NCI-H748 treated with DMSO at 0.1 percent for 48 hours (cell line): ENCODE measurements around the gene RAB3A.

Source experiments
- DNase-seq: peaks from one replicate; lab custom pipeline; 2025; lab: John Stamatoyannopoulos, UW

The RAB3A gene

GRCh38 chr19:18197306-18197705 lies 6.5 kb downstream of the RAB3A start:
- DNase-seq: no peak

GRCh38 chr19:18196511-18196845 lies 7.4 kb downstream of the RAB3A start:
- DNase-seq: no peak

GRCh38 chr19:18194554-18195238 lies 9.1 kb downstream of the RAB3A start:
- no peak for DNase-seq

GRCh38 chr19:18194181-18194530 lies 9.7 kb downstream of the RAB3A start:
- no peak for DNase-seq

- DNase-seq: no peak
These were observed 10.3 kb downstream of the RAB3A start for GRCh38 chr19:18193388-18194180.

- peak; percentile 94 for DNase-seq
These were observed 11.0 kb downstream of the RAB3A start, which contains the start of gene MPV17L2 for GRCh38 chr19:18192673-18193387. Gene MPV17L2, plus strand, starts transcription at chr19:18193218. Its CDS starts 64 bp downstream, at chr19:18193282.

DNA sequence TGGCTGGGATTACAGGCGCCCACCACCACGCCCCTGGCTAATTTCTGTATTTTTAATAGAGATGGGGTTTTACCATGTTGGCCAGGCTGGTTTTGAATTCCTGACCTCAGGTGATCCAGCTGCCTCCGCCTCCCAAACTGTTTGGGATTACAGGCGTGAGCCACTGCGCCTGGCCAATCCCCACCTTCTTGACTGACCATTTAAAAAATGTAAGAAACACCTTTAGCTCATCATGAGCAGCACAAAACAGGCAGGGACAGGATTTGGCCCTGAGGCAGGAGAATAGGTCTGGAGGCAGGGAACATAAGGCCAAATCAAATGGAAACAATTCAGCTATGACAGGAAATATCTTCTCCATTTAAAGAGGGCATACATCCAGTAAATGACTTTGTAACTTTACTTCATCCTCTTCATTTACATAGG lies 12.2 kb downstream of the RAB3A start:
- no peak for DNase-seq

GRCh38 chr19:18190278-18190677 lies 13.6 kb downstream of the RAB3A start:
- DNase-seq: no peak

- DNase-seq: no peak
These were observed 18.3 kb downstream of the RAB3A start for GRCh38 chr19:18185538-18185937.

DNA sequence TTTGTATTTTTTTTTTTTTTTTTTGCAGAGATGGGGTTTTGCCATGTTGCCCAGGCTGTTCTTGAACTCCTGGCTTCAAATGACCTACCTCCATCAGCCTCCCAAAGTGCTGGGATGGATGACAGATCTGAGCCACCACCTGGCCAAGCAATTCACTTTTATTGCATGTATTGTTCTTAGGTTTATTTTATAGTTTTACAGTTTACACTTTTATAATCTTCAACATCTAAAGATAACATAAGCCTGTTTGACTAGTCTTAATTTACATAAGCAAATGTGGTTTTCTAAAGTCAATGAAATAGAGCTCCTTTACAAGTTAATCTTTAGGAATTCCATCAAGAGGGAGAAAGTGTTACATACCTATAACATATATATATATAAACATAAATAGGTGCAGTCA lies 20.3 kb downstream of the RAB3A start:
- DNase-seq: no peak

GRCh38 chr19:18179957-18180356 lies 23.9 kb downstream of the RAB3A start:
- no peak for DNase-seq

- no peak for DNase-seq
These were observed 27.2 kb downstream of the RAB3A start for GRCh38 chr19:18176367-18177310.

DNA sequence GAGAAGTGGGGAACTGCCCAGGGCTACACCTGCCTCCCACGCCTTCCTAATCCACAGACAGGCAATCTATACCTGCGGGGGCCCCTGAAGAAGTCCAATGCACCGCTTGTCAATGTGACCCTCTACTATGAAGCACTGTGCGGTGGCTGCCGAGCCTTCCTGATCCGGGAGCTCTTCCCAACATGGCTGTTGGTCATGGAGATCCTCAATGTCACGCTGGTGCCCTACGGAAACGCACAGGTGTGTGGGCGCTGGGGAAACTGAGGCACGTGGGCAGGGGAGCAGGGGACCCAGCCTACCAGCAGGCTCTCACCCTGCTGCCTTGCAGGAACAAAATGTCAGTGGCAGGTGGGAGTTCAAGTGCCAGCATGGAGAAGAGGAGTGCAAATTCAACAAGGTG lies 28.9 kb downstream of the RAB3A start:
- DNase-seq: no peak

- DNase-seq: no peak
These were observed 30.1 kb downstream of the RAB3A start, which contains the start of gene IFI30 for GRCh38 chr19:18173572-18174288. Gene IFI30, plus strand, starts transcription at chr19:18173813. Its CDS starts 29 bp downstream, at chr19:18173842.

DNA sequence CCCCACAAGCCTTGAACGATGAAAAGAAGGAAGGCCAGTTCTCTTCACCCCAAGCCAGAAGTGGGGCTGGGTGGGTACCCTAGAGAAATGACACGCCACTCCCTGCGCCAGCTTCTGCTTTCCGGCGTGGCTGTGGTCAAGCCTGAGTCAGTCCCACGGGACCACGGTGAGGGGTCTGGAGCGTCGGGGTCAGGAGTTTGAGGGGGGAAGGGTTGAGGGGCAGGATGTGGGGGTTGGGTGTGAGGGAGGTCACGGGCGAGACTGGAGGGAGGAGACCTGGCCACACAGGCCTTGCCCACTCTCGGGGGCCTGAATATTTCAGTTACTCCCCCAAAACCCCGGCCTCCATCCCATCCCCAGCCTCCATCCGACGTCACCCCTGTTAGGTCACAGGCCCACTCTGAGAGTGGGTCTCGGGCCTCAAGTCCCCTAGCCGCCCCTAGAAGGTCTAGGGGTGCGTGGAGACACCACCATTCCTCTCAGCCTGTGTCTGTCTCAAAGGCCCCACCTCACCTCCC lies 30.7 kb downstream of the RAB3A start:
- DNase-seq: no peak

GRCh38 chr19:18172331-18173053 lies 31.4 kb downstream of the RAB3A start:
- no peak for DNase-seq

DNA sequence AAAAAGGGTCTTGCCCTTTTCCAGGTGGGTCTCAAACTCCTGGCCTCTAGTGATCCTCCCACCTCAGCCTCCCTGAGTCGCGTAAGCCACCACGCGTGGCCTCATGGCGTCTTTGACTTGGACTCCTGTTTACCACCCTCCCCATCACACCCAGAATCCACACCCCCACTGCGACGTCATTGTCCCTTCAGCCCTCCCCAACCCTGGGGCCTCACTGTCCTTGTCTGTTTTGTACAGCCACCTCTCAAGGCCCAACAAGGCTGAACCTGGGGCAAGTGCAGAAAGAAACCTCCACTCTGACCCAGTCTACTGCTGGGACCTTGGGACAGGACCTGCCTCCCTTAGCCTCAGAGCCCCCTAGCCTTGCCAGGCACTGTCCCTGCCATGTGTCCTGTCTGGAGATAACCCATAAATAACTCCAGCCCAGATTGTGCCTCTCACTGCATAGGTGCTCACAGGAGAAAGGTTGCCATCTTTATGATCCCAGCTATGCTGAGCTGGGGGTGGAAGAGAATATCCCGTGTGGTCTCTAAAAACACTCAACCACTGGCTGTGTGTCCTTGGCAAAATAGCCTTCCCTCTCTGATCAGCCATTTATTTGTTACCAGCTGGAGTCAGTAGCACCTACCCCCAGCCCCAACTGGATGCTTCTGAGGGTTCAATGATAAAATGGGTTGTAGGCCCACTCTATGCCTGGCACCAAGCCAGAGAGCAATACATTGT lies 32.1 kb downstream of the RAB3A start:
- no peak for DNase-seq

DNA sequence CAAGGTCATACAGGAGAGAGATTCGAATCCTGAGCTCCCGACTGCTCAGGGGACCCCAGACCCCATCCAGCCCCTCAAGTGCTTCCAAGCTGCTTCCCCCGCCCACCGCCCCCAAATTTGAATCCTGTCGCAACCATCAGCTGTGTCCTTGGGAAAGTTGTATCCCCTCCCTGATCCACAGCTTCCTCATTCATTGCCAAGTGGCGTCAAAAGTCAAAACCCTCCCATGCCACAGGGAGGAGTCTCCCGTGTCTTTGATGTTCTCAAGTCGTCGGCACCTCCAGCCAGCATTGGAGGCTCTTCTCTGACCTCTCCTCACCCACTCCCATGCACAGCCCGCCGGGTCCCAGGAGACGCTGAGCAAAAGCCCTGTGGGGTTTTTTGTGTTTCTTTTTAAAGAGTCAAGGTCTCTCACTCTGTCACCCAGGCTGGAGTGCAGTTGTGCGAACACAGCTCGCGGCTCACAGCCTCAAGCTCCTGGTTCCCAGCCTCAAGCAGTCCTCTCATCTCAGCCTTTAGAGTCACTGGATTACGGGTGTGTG lies 33.1 kb downstream of the RAB3A start:
- DNase-seq: no peak
